HepG2 (cell line): Measurements from ENCODE around the gene TPSAB1. TPM values are rescaled to one million over a fixed set of nuclear protein-coding genes. Genes with fewer than 3 reads are reported as not detected.
A peak's percentile ranks its signal among the peaks of the same experiment; 100 is the strongest.
"Not testable (repeated sequence)": the region's sequence is repeated elsewhere in the genome, so short reads cannot be mapped to it uniquely, and the experiment has no call there.

Experiments used
- ATAC-seq: fragments of 200-7000 bp; cut with Tn5 transposase; 3 replicates; pipeline ENCODE4 v1.9.1; 2020; ENCODE audit warnings: mild to moderate bottlenecking, moderate library complexity
- BruUV-seq: library from RNA; stranded (reverse); fragments of 400-500 nt; replicated peaks from 2 replicates; lab custom pipeline; 2021; lab: Mats Ljungman, UMichigan
- CTCF ChIA-PET: fragments of 300-600 bp; formaldehyde crosslinking; extraction: SDS; loops from one replicate; lab custom pipeline; 2021; ENCODE audit warnings: low total read pairs, inconsistent platforms, low intra/inter-chr PET ratio; lab: Yijun Ruan, JAX
- POLR2A ChIA-PET: fragments of 350-600 bp; sonication (Branson Sonifier 250); formaldehyde crosslinking; loops from one replicate; lab custom pipeline; 2020; ENCODE audit warnings: antibody characterized with exemption, inconsistent platforms; lab: Yijun Ruan, JAX
- DNase-seq: peaks from one replicate; pipeline ENCODE4 v3.0.0-alpha.2; 2015; ENCODE audit warnings: low spot score
- FAIRE-seq: peaks from 3 replicates; lab custom pipeline; 2011; peaks lifted over from hg19 to GRCh38; lab: Jason Lieb, UNC
- H2AFZ ChIP-seq: one replicate; pipeline ENCODE4 v1.6.1; 2011; ENCODE audit warnings: low read length, inconsistent platforms
- H3K27ac ChIP-seq: fragments of 300-600 bp; 3 replicates; pipeline ENCODE4 v1.8.0; 2011; ENCODE audit warnings: mixed run types, mild to moderate bottlenecking, mixed read lengths, low read length, inconsistent platforms; ENCODE audit not compliant: insufficient read depth; ENCODE audit errors: extremely low read length
- H3K27me3 ChIP-seq, 2 experiments: fragments of 200-600 bp in 1 of 2; 2 replicates in 1 of 2; 3 replicates in 1 of 2; pipeline versions ENCODE4 v1.6.0 to v1.8.0; 2011; ENCODE audit warnings: low read length in 2 of 2, mild to moderate bottlenecking in 2 of 2, moderate library complexity in 2 of 2, inconsistent platforms in 1 of 2; ENCODE audit not compliant: insufficient read depth in 2 of 2, control insufficient read depth in 1 of 2
- H3K36me3 ChIP-seq, 2 experiments: fragments of 200-600 bp in 1 of 2; replicated peaks in 1 of 2; 2 replicates in 1 of 2; 3 replicates in 1 of 2; pipeline versions ENCODE4 v1.5.1 to v1.8.0; 2011; ENCODE audit warnings: low read length in 2 of 2, inconsistent platforms in 1 of 2; ENCODE audit not compliant: insufficient read depth in 2 of 2, control insufficient read depth in 1 of 2
- H3K4me1 ChIP-seq: 2 replicates; pipeline ENCODE4 v1.5.1; 2012; ENCODE audit warnings: low read length, inconsistent platforms; ENCODE audit not compliant: insufficient read depth
- H3K4me2 ChIP-seq: 2 replicates; pipeline ENCODE4 v1.6.0; 2011; ENCODE audit warnings: low read depth, low read length, inconsistent platforms
- H3K4me3 ChIP-seq, 3 experiments: fragments of 200-600 bp in 1 of 3; sonication (generic), shearing (Covaris generic) in 1 of 3; replicated peaks in 1 of 3; 2 replicates each; pipeline ENCODE4 v1.5.1; 2011 to 2016; ENCODE audit warnings: low read length in 3 of 3, inconsistent platforms in 2 of 3, low read depth in 2 of 3, mild to moderate bottlenecking in 2 of 3, control low read depth in 1 of 3, mixed read lengths in 1 of 3; ENCODE audit not compliant: insufficient read depth in 1 of 3
- H3K79me2 ChIP-seq: one replicate; pipeline ENCODE4 v1.6.1; 2011; ENCODE audit warnings: low read length, inconsistent platforms; ENCODE audit not compliant: insufficient read depth
- H3K9ac ChIP-seq: 2 replicates; pipeline ENCODE4 v1.6.0; 2011; ENCODE audit warnings: mild to moderate bottlenecking, low read depth, low read length, inconsistent platforms; ENCODE audit not compliant: insufficient read depth
- H3K9me3 ChIP-seq: 2 replicates; pipeline ENCODE4 v1.5.1; 2012; ENCODE audit warnings: mild to moderate bottlenecking, low read length
- H4K20me1 ChIP-seq: 2 replicates; pipeline ENCODE4 v1.6.0; 2011; ENCODE audit warnings: inconsistent platforms, mild to moderate bottlenecking, low read length, moderate library complexity; ENCODE audit not compliant: insufficient read depth
- MNT ChIP-seq: fragments of 450-650 bp; IDR thresholded peaks from 2 replicates; pipeline ENCODE4 v1.6.1; 2016
- YEATS4 ChIP-seq: sonication (generic); formaldehyde crosslinking; IDR thresholded peaks from 2 replicates; pipeline ENCODE4 v1.4.0; 2020; ENCODE audit warnings: missing genetic modification reagents, borderline replicate concordance
- ZNF878 ChIP-seq: sonication (generic); formaldehyde crosslinking; IDR thresholded peaks from 2 replicates; pipeline ENCODE4 v1.8.1; 2023; ENCODE audit warnings: mild to moderate bottlenecking, missing genetic modification reagents, moderate library complexity
- WGBS: methylation state at CpG from one replicate; pipeline ENCODE4 v1.1.6; 2017; ENCODE audit warnings: low lambda C conversion rate; 5-methylcytosine and 5-hydroxymethylcytosine counted together
- in situ Hi-C: cut with HindIII; loops from 2 replicates; pipeline ENCODE4 v1.10.0; 2017; ENCODE audit warnings: low pct_unique_long_range_greater_than_20kb; ENCODE audit not compliant: extremely low pct_ligation_motif_present
- intact Hi-C: fragments of 100-400 bp; cut with micrococcal nuclease; formaldehyde crosslinking; loops from one replicate; pipeline ENCODE4 v1.10.0; 2022; ENCODE audit not compliant: unreplicated experiment
- polyA plus RNA-seq, 8 experiments: library from polyadenylated mRNA; depleted of rRNA in 3 of 8; stranded (reverse) in 7 of 8; unstranded in 1 of 8; fragments of >200 nt; fragmentation: Illumina TruSeq in 4 of 8; extraction: Trizol in 4 of 8; gene quantifications; 2 replicates each; pipeline versions ENCODE4 v1.2.1 to v1.2.3, GENCODE V29; 2011 to 2016; ENCODE audit warnings: low read depth in 4 of 8, missing spikeins in 1 of 8, mixed read lengths in 1 of 8; ENCODE audit not compliant: insufficient read depth in 1 of 8
- total RNA-seq, 5 experiments: library from RNA; depleted of rRNA; stranded (reverse); fragments of >200 nt; fragmentation: Illumina TruSeq; extraction: Trizol; gene quantifications; 2 replicates each; pipeline ENCODE4 v1.2.3, GENCODE V29; 2016; ENCODE audit warnings: low read depth in 1 of 5

Gene TPSAB1
- total and polyA plus RNA-seq, 2 of the 13 experiments (the other 11 are each of a cell fraction or from before 2014, with no cell fraction given): 0.12 TPM; not detected in 1

GRCh38 chr16:1245452-1246020, 5.0 kb downstream of the TPSAB1 start (continued):
- TF ChIP-seq YEATS4: no peak
- TF ChIP-seq ZNF878: no peak

- BruUV-seq, H3K9me3 ChIP-seq, H3K4me1 ChIP-seq, H3K36me3 ChIP-seq, CTCF ChIA-PET, H3K27ac ChIP-seq, H3K79me2 ChIP-seq, H4K20me1 ChIP-seq, H3K4me2 ChIP-seq, ATAC-seq, in situ Hi-C loops, H3K4me3 ChIP-seq, H3K9ac ChIP-seq, DNase-seq, POLR2A ChIA-PET, H2AFZ ChIP-seq, FAIRE-seq, intact Hi-C loops: not testable (repeated sequence)
- peaks cover 1 to 32% of the 10 kb centered on the region in 2 experiments; a peak in 4 of 5 replicates for H3K27me3 ChIP-seq
- WGBS: 28% methylated on average over 8 of the region's 14 CpGs
- TF ChIP-seq MNT: peak; percentile 94
These were observed 7.5 kb downstream of the TPSAB1 start for GRCh38 chr16:1247903-1248537.

- H3K4me2 ChIP-seq, DNase-seq, H3K36me3 ChIP-seq, CTCF ChIA-PET, H3K79me2 ChIP-seq, H2AFZ ChIP-seq, intact Hi-C loops, H3K4me3 ChIP-seq, H3K4me1 ChIP-seq, POLR2A ChIA-PET, H3K9ac ChIP-seq, H3K27ac ChIP-seq, H3K9me3 ChIP-seq, in situ Hi-C loops, H4K20me1 ChIP-seq, BruUV-seq: not testable (repeated sequence)
- H3K27me3 ChIP-seq: peaks cover 1 to 28% of the 10 kb centered on the region in 2 experiments; a peak in 4 of 5 replicates
- FAIRE-seq (peak; percentile 46), ATAC-seq (peak; percentile 58)
- WGBS: no CpG with 5 or more reads among the region's 43 CpGs
These were observed 8.7 kb downstream of the TPSAB1 start for GRCh38 chr16:1249031-1249755.

GRCh38 chr16:1253701-1254364, 13.3 kb downstream of the TPSAB1 start:
- ATAC-seq: peak; percentile 72
- H3K9me3 ChIP-seq, H3K36me3 ChIP-seq, in situ Hi-C loops, intact Hi-C loops, DNase-seq, H3K79me2 ChIP-seq, H3K27ac ChIP-seq, BruUV-seq, H3K4me3 ChIP-seq, FAIRE-seq, CTCF ChIA-PET, H3K4me2 ChIP-seq, H3K4me1 ChIP-seq, H2AFZ ChIP-seq, POLR2A ChIA-PET, H3K9ac ChIP-seq, H4K20me1 ChIP-seq: not testable (repeated sequence)
- WGBS: no CpG with 5 or more reads among the region's 47 CpGs
- peaks cover 5 to 19% of the 10 kb centered on the region in 2 experiments; a peak in 4 of 5 replicates for H3K27me3 ChIP-seq
